CD4-positive, alpha-beta T cell treated with Interleukin-6 at 100 ng/mL for 8 hours (primary cell): ENCODE measurements around the gene LETM1.

ENCODE experiments used
- DNase-seq: peaks from one replicate; pipeline ENCODE4 v3.0.0-alpha.2; 2020; ENCODE audit warnings: mixed read lengths, low spot score

Gene LETM1

GRCh38 chr4:1763070-1763549 lies 92.8 kb downstream of the LETM1 start:
- no peak for DNase-seq

DNA sequence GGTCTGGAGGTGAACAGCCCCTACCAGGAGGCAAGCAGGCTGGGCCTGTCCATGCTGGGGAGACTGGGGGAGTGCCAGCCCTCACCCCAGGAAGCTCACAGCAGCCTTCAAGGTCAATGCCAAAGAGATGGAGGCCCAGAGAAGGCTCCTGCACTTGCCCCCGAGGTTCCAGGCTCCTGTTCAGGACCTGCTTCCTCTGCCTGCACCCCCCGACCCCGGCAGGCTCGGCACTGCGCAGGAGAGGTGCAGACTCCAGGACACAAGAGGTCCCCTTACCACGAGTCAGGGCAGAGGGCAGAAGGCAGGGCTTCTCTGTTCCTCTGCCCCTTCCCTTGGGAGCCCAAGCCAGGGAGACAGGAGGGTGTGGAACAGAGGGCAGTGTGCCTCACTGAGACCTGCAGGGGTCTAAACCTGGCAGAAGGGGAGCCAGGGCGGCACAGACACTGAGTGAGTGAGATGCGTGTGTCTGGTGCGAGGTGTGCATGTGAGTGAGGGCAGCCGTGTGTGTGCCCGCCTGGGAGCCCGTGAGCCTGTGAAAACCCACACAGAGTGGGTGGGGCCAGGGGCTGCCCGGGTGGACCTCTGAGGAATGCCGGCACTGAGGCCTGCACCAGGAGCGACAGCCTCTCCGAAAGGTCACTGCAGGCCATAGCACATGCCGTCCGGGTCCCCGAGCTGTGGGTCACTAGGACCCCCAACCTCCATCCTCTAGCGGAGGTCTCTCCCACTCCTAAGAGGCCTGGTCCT lies 93.5 kb downstream of the LETM1 start:
- DNase-seq = no peak
